CD4-positive, CD25-positive, alpha-beta regulatory T cell (primary cell): Measurements from ENCODE around the gene WSCD1. TPM values are rescaled to one million over a fixed set of nuclear protein-coding genes. Genes with fewer than 3 reads are reported as not detected.

Experiments used
- ATAC-seq, 2 donors: fragments of 150-1000 bp; cut with Tn5 transposase; one replicate each; pipeline ENCODE4 v1.10.0; 2021; ENCODE audit warnings: low read depth in 2 of 2, moderate number of reproducible peaks in 2 of 2, moderate library complexity in 1 of 2
- DNase-seq, 3 donors: peaks; one replicate each; pipeline versions ENCODE4 v3.0.0 to v3.0.0-alpha.2; 2012 to 2022; ENCODE audit warnings: mixed read lengths in 1 of 3
- H3K27ac ChIP-seq: one replicate; pipeline ENCODE4 v1.7.0; 2013; ENCODE audit warnings: mild to moderate bottlenecking, low read length; ENCODE audit not compliant: insufficient read depth, poor library complexity, severe bottlenecking
- H3K27me3 ChIP-seq: one replicate; pipeline ENCODE4 v1.7.0; 2013; ENCODE audit warnings: low read length; ENCODE audit not compliant: control insufficient read depth, insufficient read depth
- H3K36me3 ChIP-seq: one replicate; pipeline ENCODE4 v1.7.0; 2013; ENCODE audit warnings: mild to moderate bottlenecking, low read length, moderate library complexity; ENCODE audit not compliant: control insufficient read depth, insufficient read depth
- H3K4me1 ChIP-seq: 2 replicates; pipeline ENCODE4 v1.7.0; 2013; ENCODE audit warnings: mild to moderate bottlenecking, low read length; ENCODE audit not compliant: insufficient read depth, control insufficient read depth, poor library complexity, severe bottlenecking
- H3K4me3 ChIP-seq: one replicate; pipeline ENCODE4 v1.7.0; 2013; ENCODE audit warnings: low read depth, mild to moderate bottlenecking, low read length, moderate library complexity
- H3K9me3 ChIP-seq, 2 experiments: 1 replicate in 1 of 2; 2 replicates in 1 of 2; pipeline ENCODE4 v1.7.0; 2013; ENCODE audit warnings: low read length in 2 of 2, mild to moderate bottlenecking in 1 of 2, moderate library complexity in 1 of 2; ENCODE audit not compliant: control insufficient read depth in 2 of 2
- H3K27ac Mint-ChIP-seq, 3 donors: one replicate each; pipeline ENCODE4 v1.8.0; 2020 to 2022; ENCODE audit warnings: mild to moderate bottlenecking in 3 of 3, mixed read lengths in 3 of 3, moderate library complexity in 2 of 3
- H3K27me3 Mint-ChIP-seq: one replicate; pipeline ENCODE4 v1.8.0; 2022; ENCODE audit warnings: mild to moderate bottlenecking, mixed read lengths
- H3K36me3 Mint-ChIP-seq: one replicate; pipeline ENCODE4 v1.8.0; 2020; ENCODE audit warnings: mixed read lengths
- H3K4me1 Mint-ChIP-seq, 4 donors: one replicate each; pipeline ENCODE4 v1.8.0; 2020 to 2022; ENCODE audit warnings: mixed read lengths in 4 of 4, mild to moderate bottlenecking in 1 of 4
- H3K4me3 Mint-ChIP-seq, 4 donors: one replicate each; pipeline ENCODE4 v1.8.0; 2020 to 2022; ENCODE audit warnings: mild to moderate bottlenecking in 4 of 4, mixed read lengths in 4 of 4, moderate library complexity in 3 of 4
- H3K9me3 Mint-ChIP-seq, 7 donors: one replicate each; pipeline ENCODE4 v1.8.0; 2020 to 2022; ENCODE audit warnings: mixed read lengths in 7 of 7, mild to moderate bottlenecking in 3 of 7, moderate library complexity in 2 of 7
- polyA plus RNA-seq, 4 donors: library from polyadenylated mRNA; unstranded; fragments of 300-500 nt; fragmentation: Illumina TruSeq; gene quantifications; one replicate each; pipeline ENCODE4 v1.2.3, GENCODE V29; 2021
- total RNA-seq: library from RNA; stranded (reverse); gene quantifications from one replicate; pipeline ENCODE4 v1.2.3, GENCODE V29; 2022

WSCD1 gene
- total and polyA plus RNA-seq, 5 donors from 2014 or later = not detected

DNA sequence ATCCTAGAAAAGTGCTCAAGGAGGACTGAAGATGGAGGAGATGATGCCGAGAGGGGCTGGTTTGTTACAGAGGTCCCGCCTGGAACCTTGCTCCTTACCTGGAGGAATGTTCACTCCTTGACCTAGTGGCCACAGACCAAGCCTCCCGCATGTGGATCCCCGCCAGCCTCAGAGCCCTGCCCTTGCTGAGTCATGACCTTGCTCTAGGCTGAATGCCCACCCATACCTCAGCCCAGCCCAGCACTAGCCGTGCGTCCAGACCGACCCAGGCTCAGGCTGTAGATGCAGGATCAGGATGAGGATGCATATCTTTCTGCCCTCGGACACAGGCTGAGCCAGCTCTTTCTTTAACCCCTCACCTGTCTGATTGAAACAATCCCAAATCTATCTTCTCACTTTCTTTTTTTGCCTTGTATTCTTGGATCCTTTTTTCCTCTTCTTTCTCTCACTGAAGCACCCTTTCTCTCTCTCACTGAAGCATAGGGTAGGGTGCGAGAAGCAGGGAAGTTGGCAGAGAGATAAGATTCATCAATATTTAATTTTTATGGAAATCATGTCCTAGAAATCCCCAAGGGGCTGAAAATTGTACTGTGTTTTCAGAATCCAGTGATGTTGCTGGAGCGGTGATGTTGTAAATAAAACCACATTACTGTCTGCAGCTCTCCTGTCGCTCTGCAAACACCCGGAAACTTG, 34.9 kb downstream of the WSCD1 start:
- Histone ChIP-seq H3K36me3 (no peaks in the 10 kb centered on the region), H3K9me3 (peaks cover 0 to 5% of the 10 kb centered on the region in 2 experiments), H3K4me1 (no peaks in the 10 kb centered on the region), H3K27ac (no peak overlapping the region), H3K27me3 (no peaks in the 10 kb centered on the region), H3K4me3 (no peak overlapping the region)
- Mint-ChIP-seq H3K4me3 (no peak overlapping the region), H3K27me3 (no peaks in the 10 kb centered on the region), H3K4me1 (no peaks in the 10 kb centered on the region), H3K36me3 (no peaks in the 10 kb centered on the region), H3K27ac (no peak overlapping the region), H3K9me3 (peaks cover 0 to 4% (median 0%) of the 10 kb centered on the region in 7 donors)
- no peak for DNase-seq
- ATAC-seq = no peak

- Mint-ChIP-seq H3K27ac (no peak overlapping the region), H3K4me3 (no peak overlapping the region), H3K9me3 (peaks cover 0 to 4% (median 0%) of the 10 kb centered on the region in 7 donors), H3K36me3 (no peaks in the 10 kb centered on the region), H3K27me3 (no peaks in the 10 kb centered on the region), H3K4me1 (no peaks in the 10 kb centered on the region)
- Histone ChIP-seq H3K36me3 (no peaks in the 10 kb centered on the region), H3K9me3 (peaks cover 0 to 5% of the 10 kb centered on the region in 2 experiments), H3K27me3 (no peaks in the 10 kb centered on the region), H3K4me3 (no peak overlapping the region), H3K4me1 (no peaks in the 10 kb centered on the region), H3K27ac (no peak overlapping the region)
- ATAC-seq (no peak), DNase-seq (no peak)
Measured at GRCh38 chr17:6105649-6106007, 35.4 kb downstream of the WSCD1 start.

DNA sequence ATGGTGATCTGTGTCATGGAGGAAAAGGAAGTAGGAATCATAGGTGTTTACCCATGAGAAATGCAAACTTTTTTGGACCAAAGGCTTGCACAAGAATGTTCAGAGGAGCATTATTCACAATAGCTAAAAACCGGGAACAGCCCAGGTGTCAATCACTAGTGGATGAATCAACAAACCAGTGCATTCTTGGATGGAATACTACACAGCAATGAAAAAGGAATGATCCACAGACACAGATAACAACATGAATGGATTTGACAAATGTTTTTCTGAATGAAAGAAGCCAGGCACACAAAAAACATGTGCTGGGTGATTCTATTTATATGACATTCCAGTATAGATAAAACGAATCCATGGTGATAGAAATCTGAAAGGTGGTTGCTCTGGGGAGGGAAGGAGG, 36.0 kb downstream of the WSCD1 start:
- ATAC-seq = no peak
- no peaks in the 10 kb centered on the region for H3K4me1 ChIP-seq
- H3K36me3 ChIP-seq = no peaks in the 10 kb centered on the region
- Mint-ChIP-seq H3K27ac (no peak overlapping the region), H3K4me3 (no peak overlapping the region), H3K27me3 (no peaks in the 10 kb centered on the region), H3K9me3 (peaks cover 0 to 4% (median 0%) of the 10 kb centered on the region in 7 donors), H3K36me3 (no peaks in the 10 kb centered on the region), H3K4me1 (no peaks in the 10 kb centered on the region)
- H3K27me3 ChIP-seq = no peaks in the 10 kb centered on the region
- no peak for DNase-seq
- H3K9me3 ChIP-seq = peaks cover 0 to 5% of the 10 kb centered on the region in 2 experiments
- H3K4me3 ChIP-seq = no peak overlapping the region
- H3K27ac ChIP-seq = no peak overlapping the region

DNA sequence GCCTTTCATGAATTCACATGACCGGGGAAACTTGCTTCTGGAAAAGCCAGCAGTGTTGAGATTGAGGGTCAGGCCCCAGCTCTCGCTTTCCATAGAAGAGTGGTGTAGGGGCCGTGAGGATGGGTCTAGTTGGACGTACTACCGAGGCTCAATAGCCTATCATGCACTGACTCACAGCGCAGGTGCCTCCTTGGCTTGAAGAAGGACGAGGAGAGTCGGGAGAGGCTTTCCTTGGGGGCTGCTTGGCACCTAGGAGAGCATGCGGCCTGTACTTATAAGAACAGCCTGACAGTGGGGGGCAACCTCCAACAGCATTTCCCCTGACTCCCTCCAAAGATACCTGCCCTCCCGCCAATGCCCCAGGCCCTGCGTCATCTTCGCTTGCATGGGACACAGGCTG, 37.6 kb downstream of the WSCD1 start:
- Histone ChIP-seq H3K36me3 (no peaks in the 10 kb centered on the region), H3K27ac (no peak overlapping the region), H3K4me1 (no peaks in the 10 kb centered on the region), H3K27me3 (no peaks in the 10 kb centered on the region), H3K9me3 (peaks cover 0 to 5% of the 10 kb centered on the region in 2 experiments), H3K4me3 (no peak overlapping the region)
- H3K27ac Mint-ChIP-seq = no peak overlapping the region
- DNase-seq = no peak
- H3K27me3 Mint-ChIP-seq = no peaks in the 10 kb centered on the region
- no peak overlapping the region for H3K4me3 Mint-ChIP-seq
- H3K9me3 Mint-ChIP-seq = peaks cover 0 to 4% (median 0%) of the 10 kb centered on the region in 7 donors
- no peaks in the 10 kb centered on the region for H3K36me3 Mint-ChIP-seq
- no peaks in the 10 kb centered on the region for H3K4me1 Mint-ChIP-seq
- no peak for ATAC-seq

GRCh38 chr17:6108382-6108781, 38.2 kb downstream of the WSCD1 start:
- Mint-ChIP-seq H3K27me3 (no peaks in the 10 kb centered on the region), H3K27ac (no peak overlapping the region), H3K4me3 (no peak overlapping the region), H3K36me3 (no peaks in the 10 kb centered on the region), H3K9me3 (peaks cover 0 to 4% (median 0%) of the 10 kb centered on the region in 7 donors), H3K4me1 (no peaks in the 10 kb centered on the region)
- H3K4me1 ChIP-seq = no peaks in the 10 kb centered on the region
- H3K4me3 ChIP-seq = no peak overlapping the region
- DNase-seq = no peak
- peaks cover 0 to 5% of the 10 kb centered on the region in 2 experiments for H3K9me3 ChIP-seq
- H3K27me3 ChIP-seq = no peaks in the 10 kb centered on the region
- no peaks in the 10 kb centered on the region for H3K36me3 ChIP-seq
- H3K27ac ChIP-seq = no peak overlapping the region
- no peak for ATAC-seq

DNA sequence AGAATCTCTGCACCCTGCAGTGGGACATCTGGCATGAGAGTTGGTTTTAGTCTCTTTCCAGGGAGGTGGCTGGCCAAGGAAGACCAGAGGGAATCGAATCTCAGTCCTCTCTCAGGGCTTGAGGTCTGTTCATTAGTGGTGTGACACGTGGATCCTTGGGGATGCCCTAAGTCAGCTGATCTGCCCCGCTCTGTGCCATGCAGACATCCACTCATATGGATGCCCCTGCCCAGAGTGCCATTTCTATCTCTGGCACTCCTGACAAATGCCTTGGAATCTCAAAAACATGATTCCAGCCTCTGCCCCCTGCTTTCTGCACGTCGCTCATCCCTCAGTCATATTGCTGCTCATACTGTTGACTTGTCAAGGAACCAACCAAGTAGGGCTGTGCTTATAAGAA, 38.8 kb downstream of the WSCD1 start:
- Histone ChIP-seq H3K4me3 (no peak overlapping the region), H3K27me3 (no peaks in the 10 kb centered on the region), H3K4me1 (no peaks in the 10 kb centered on the region), H3K27ac (no peak overlapping the region), H3K36me3 (no peaks in the 10 kb centered on the region), H3K9me3 (peaks cover 0 to 5% of the 10 kb centered on the region in 2 experiments)
- no peak overlapping the region for H3K4me3 Mint-ChIP-seq
- H3K27ac Mint-ChIP-seq = no peak overlapping the region
- peaks cover 0 to 4% (median 0%) of the 10 kb centered on the region in 7 donors for H3K9me3 Mint-ChIP-seq
- no peaks in the 10 kb centered on the region for H3K36me3 Mint-ChIP-seq
- ATAC-seq (no peak), DNase-seq (no peak)
- no peaks in the 10 kb centered on the region for H3K27me3 Mint-ChIP-seq
- H3K4me1 Mint-ChIP-seq = no peaks in the 10 kb centered on the region

GRCh38 chr17:6109536-6109935, 39.4 kb downstream of the WSCD1 start:
- Histone ChIP-seq H3K4me3 (no peak overlapping the region), H3K4me1 (no peaks in the 10 kb centered on the region), H3K27ac (no peak overlapping the region), H3K9me3 (peaks cover 0 to 5% of the 10 kb centered on the region in 2 experiments), H3K27me3 (no peaks in the 10 kb centered on the region), H3K36me3 (no peaks in the 10 kb centered on the region)
- Mint-ChIP-seq H3K4me1 (no peaks in the 10 kb centered on the region), H3K9me3 (peaks cover 0 to 4% (median 0%) of the 10 kb centered on the region in 7 donors), H3K36me3 (no peaks in the 10 kb centered on the region), H3K27me3 (no peaks in the 10 kb centered on the region), H3K27ac (no peak overlapping the region), H3K4me3 (no peak overlapping the region)
- no peak for DNase-seq
- ATAC-seq = no peak

DNA sequence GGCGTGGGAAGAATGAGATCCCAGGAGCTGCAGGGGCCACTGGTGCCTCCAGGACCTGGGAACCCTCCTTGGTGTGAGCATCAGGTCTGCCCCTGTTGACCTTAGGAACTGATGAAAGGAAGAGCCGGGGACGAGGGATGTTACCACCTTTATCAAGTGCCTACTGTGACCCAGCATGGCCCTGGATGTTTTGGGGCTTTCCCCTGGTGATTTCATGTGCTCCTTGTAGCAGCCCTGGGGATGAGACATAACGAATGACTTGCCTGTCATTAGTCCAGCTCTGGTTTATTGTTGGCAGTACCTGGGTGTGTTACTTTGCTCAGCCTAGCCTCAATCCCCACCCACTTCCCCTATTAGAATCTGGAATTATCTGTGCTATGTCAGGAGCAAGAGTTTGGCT, 39.9 kb downstream of the WSCD1 start:
- Histone ChIP-seq H3K27me3 (no peaks in the 10 kb centered on the region), H3K27ac (no peak overlapping the region), H3K4me1 (no peaks in the 10 kb centered on the region), H3K36me3 (no peaks in the 10 kb centered on the region), H3K4me3 (no peak overlapping the region), H3K9me3 (peaks cover 0 to 5% of the 10 kb centered on the region in 2 experiments)
- Mint-ChIP-seq H3K36me3 (no peaks in the 10 kb centered on the region), H3K27me3 (no peaks in the 10 kb centered on the region), H3K27ac (no peak overlapping the region), H3K4me3 (no peak overlapping the region), H3K9me3 (peaks cover 0 to 4% (median 0%) of the 10 kb centered on the region in 7 donors), H3K4me1 (no peaks in the 10 kb centered on the region)
- DNase-seq = no peak
- no peak for ATAC-seq
